Sigmoid colon (tissue), 7 donors: Measurements from ENCODE around the gene HIRA. TPM values are rescaled to one million over a fixed set of nuclear protein-coding genes. Genes with fewer than 3 reads are reported as not detected.

Experiments used
- DNase-seq: peaks from one replicate; pipeline ENCODE4 v3.0.0-alpha.2; 2019
- H3K27ac ChIP-seq, 4 donors: fragments of 200-600 bp; sonication (generic); one replicate each; pipeline ENCODE4 v1.5.1; 2016 to 2019; ENCODE audit warnings: mild to moderate bottlenecking in 1 of 4
- H3K27me3 ChIP-seq, 3 donors: fragments of 200-600 bp; sonication (generic); one replicate each; pipeline ENCODE4 v1.5.1; 2019; ENCODE audit warnings: mild to moderate bottlenecking in 1 of 3
- H3K36me3 ChIP-seq, 4 donors: fragments of 200-600 bp; sonication (generic); one replicate each; pipeline ENCODE4 v1.5.1; 2016 to 2019
- H3K4me1 ChIP-seq, 4 donors: fragments of 200-600 bp; sonication (generic); one replicate each; pipeline ENCODE4 v1.5.1; 2017 to 2019
- H3K4me3 ChIP-seq, 4 donors: fragments of 200-600 bp; sonication (generic); one replicate each; pipeline ENCODE4 v1.5.1; 2017 to 2019; ENCODE audit warnings: mild to moderate bottlenecking in 2 of 4, moderate library complexity in 1 of 4
- H3K9me3 ChIP-seq, 4 donors: fragments of 200-600 bp in 3 of 4; sonication (generic) in 3 of 4; one replicate each; pipeline versions ENCODE4 v1.5.1 to v1.6.1; 2013 to 2019
- EP300 ChIP-seq, 4 donors: sonication (generic); formaldehyde crosslinking; IDR thresholded peaks; one replicate each; pipeline ENCODE4 v1.6.1; 2017; ENCODE audit warnings: antibody characterized with exemption in 4 of 4
- POLR2A ChIP-seq, 2 donors: fragments of 450-650 bp; IDR thresholded peaks; one replicate each; pipeline ENCODE4 v1.6.1; 2016; ENCODE audit warnings: antibody characterized with exemption in 2 of 2, mild to moderate bottlenecking in 2 of 2, moderate library complexity in 2 of 2
- POLR2AphosphoS5 ChIP-seq, 4 donors: sonication (generic); formaldehyde crosslinking; IDR thresholded peaks; one replicate each; pipeline ENCODE4 v1.6.1; 2017; ENCODE audit warnings: antibody characterized with exemption in 4 of 4
- WGBS, 2 donors: extraction: QIAGEN DNeasy Blood & Tissue Kit; methylation state at CpG; one replicate each; pipeline ENCODE4 v1.1.7; 2013; 5-methylcytosine and 5-hydroxymethylcytosine counted together
- intact Hi-C: fragments of 100-400 bp; cut with DNase I; formaldehyde crosslinking; loops from one replicate; pipeline ENCODE4 v1.15.1; 2023
- polyA plus RNA-seq, 3 donors: library from polyadenylated mRNA; stranded (reverse); fragments of 200-250 nt; gene quantifications; one replicate each; pipeline ENCODE4 v1.2.3, GENCODE V29; 2013
- total RNA-seq, 4 donors: library from RNA; depleted of rRNA; stranded (reverse); fragments of >200 nt; gene quantifications; one replicate each; pipeline ENCODE4 v1.1.0, GENCODE V29; 2016
- TF ChIP-seq, protein P1 (sequence below), 4 experiments: fragments of 450-650 bp in 3 of 4; fragments of 200-600 bp in 1 of 4; IDR thresholded peaks; one replicate each; pipeline ENCODE4 v1.5.1; 2016 to 2019; ENCODE audit warnings: antibody characterized with exemption in 4 of 4, mild to moderate bottlenecking in 3 of 4, moderate library complexity in 2 of 4
- donor health status: healthy with polysubstance abuse.
- donor health status: Bipolar disorder and iron deficiency.
- donor health status: healthy.

The HIRA gene
- total and polyA plus RNA-seq, 7 donors: 11.1 to 25.0 (median 15.3) TPM

DNA sequence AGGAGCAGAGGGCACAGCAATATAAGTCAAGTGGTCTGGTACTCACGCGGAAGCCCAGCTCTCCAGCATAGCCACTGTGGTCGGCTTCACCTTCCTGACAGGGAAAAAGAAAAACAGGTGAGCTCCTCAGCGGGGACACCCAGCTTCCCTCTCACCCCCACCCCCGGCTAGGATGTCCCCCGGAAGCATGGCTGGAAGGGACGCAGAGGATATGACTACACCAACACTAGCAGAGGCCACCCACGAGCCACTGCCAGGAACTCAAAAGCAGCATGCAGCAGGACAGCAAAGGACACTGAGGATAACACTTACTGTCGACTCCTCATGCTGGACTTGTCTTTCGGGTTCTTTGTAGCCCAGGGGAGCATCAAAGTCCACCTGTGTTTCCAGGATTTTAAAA, 25.0 kb upstream of the HIRA start:
- no peaks in the 10 kb centered on the region for H3K4me1 ChIP-seq
- no peak overlapping the region for H3K27ac ChIP-seq
- H3K4me3 ChIP-seq: no peak overlapping the region
- no peak for DNase-seq
- H3K36me3 ChIP-seq: peaks cover 34 to 98% (median 52%) of the 10 kb centered on the region in 4 donors
- no peaks in the 10 kb centered on the region for H3K27me3 ChIP-seq
- TF ChIP-seq POLR2AphosphoS5 (IDR thresholded peaks at IDR 0.05) (no peak), POLR2A (IDR thresholded peaks at IDR 0.05) (no peak)
- intact Hi-C loops: no loop called here
- 95 to 96% methylated on average over 10 of the region's 10 CpGs for WGBS, 2 donors
- no peaks in the 10 kb centered on the region for H3K9me3 ChIP-seq

DNA sequence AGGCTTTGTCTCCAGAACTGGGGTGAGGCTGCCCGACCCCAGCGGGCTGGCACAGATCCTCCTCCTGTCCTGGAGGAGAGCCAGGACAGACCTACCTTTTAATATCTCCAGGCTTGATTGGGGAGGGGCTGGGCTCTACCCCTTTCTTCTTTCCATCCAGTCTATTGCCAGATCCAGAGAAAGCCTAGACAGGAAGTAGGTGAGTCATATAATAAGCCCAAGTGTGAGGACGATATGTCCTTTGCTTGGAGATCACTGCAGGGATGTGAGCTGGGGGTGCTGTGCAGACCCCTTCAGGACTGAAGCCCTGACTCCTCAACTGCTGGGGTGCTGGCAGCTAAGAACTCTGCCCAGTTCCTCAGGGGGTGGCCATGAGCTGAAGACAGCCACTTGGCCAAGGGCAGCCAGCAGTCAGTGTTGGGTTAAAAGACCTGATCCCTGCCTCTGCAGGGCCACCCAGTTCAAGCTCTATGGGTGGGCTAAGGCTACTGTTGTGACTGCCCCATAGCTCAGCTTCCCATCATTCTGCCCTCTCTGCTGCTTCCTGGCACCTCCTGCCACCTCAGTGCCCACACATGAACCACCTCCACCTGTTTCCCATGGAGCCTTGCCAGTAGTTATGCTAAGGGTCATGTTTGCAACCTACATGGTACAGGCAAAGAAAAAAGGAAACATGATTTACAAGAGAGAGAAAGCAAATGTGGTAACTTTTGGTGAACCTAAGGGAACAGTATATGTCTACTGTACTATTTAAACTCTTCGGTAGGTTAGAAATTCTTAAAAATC, 24.2 kb upstream of the HIRA start:
- no peaks in the 10 kb centered on the region for H3K27me3 ChIP-seq
- no peaks in the 10 kb centered on the region for H3K4me1 ChIP-seq
- H3K4me3 ChIP-seq: no peak overlapping the region
- intact Hi-C loops: no loop called here
- no peak for TF ChIP-seq EP300 (IDR thresholded peaks at IDR 0.05)
- no peak for TF ChIP-seq POLR2AphosphoS5 (IDR thresholded peaks at IDR 0.05)
- TF ChIP-seq, protein P1, sequence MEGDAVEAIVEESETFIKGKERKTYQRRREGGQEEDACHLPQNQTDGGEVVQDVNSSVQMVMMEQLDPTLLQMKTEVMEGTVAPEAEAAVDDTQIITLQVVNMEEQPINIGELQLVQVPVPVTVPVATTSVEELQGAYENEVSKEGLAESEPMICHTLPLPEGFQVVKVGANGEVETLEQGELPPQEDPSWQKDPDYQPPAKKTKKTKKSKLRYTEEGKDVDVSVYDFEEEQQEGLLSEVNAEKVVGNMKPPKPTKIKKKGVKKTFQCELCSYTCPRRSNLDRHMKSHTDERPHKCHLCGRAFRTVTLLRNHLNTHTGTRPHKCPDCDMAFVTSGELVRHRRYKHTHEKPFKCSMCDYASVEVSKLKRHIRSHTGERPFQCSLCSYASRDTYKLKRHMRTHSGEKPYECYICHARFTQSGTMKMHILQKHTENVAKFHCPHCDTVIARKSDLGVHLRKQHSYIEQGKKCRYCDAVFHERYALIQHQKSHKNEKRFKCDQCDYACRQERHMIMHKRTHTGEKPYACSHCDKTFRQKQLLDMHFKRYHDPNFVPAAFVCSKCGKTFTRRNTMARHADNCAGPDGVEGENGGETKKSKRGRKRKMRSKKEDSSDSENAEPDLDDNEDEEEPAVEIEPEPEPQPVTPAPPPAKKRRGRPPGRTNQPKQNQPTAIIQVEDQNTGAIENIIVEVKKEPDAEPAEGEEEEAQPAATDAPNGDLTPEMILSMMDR (IDR thresholded peaks at IDR 0.05): no peak
- TF ChIP-seq POLR2A (IDR thresholded peaks at IDR 0.05): no peak
- no peaks in the 10 kb centered on the region for H3K9me3 ChIP-seq
- DNase-seq: no peak
- 78 to 90% methylated on average over 4 of the region's 4 CpGs for WGBS, 2 donors
- H3K27ac ChIP-seq: no peak overlapping the region
- H3K36me3 ChIP-seq: peaks cover 34 to 98% (median 49%) of the 10 kb centered on the region in 4 donors

DNA sequence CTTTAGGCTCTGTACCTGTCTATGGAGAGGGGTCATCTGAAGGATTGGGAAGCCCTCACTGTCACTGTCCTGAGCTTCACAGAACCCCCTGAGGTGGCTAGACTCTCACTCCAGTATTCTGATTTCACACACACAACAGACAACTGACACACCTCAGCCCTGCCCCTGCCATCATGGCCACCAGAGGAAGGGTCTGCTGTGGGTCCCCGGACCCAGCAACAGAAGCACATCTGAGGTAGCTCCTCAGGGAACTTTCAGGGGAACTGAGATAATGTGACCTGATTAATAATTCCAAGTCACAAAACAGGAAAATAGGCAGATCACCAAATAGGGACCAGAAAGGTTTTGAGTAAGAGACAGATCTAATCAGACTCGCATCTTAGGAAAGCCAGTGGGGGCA, 23.5 kb upstream of the HIRA start:
- 98 to 99% methylated on average over 2 of the region's 2 CpGs for WGBS, 2 donors
- H3K27ac ChIP-seq: no peak overlapping the region
- TF ChIP-seq, protein P1 (IDR thresholded peaks at IDR 0.05): no peak
- TF ChIP-seq POLR2A (IDR thresholded peaks at IDR 0.05): no peak
- TF ChIP-seq POLR2AphosphoS5 (IDR thresholded peaks at IDR 0.05): no peak
- TF ChIP-seq EP300 (IDR thresholded peaks at IDR 0.05): no peak
- H3K9me3 ChIP-seq: no peaks in the 10 kb centered on the region
- no peaks in the 10 kb centered on the region for H3K27me3 ChIP-seq
- no peak overlapping the region for H3K4me3 ChIP-seq
- intact Hi-C loops: no loop called here
- H3K4me1 ChIP-seq: no peaks in the 10 kb centered on the region
- DNase-seq: no peak
- H3K36me3 ChIP-seq: peaks cover 34 to 100% (median 49%) of the 10 kb centered on the region in 4 donors

DNA sequence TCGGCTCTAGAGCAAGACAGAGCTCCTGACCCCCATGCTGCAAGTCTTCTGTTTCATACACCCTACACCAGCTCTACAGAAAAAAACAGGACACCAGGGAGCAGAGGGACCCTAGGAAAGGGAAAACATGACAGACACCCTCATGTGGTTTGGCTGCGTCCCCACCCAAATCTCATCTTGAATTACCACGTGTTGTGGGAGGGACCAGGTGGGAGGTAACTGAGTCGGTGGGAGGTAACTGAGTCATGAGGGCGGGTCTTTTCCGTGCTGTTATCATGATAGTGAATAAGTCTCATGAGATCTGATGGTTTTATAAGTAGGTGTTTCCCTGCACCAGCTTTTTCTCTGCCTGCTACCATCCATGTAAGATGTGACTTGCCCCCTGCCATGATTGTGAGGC, 22.6 kb upstream of the HIRA start:
- intact Hi-C loops: no loop called here
- Histone ChIP-seq H3K9me3 (no peaks in the 10 kb centered on the region), H3K36me3 (peaks cover 34 to 92% (median 49%) of the 10 kb centered on the region in 4 donors), H3K27ac (no peak overlapping the region), H3K4me3 (no peak overlapping the region), H3K4me1 (no peaks in the 10 kb centered on the region), H3K27me3 (no peaks in the 10 kb centered on the region)
- TF ChIP-seq POLR2AphosphoS5 (IDR thresholded peaks at IDR 0.05) (no peak), EP300 (IDR thresholded peaks at IDR 0.05) (no peak), POLR2A (IDR thresholded peaks at IDR 0.05) (no peak)
- TF ChIP-seq, protein P1 (IDR thresholded peaks at IDR 0.05): no peak
- no peak for DNase-seq
- WGBS, 2 donors: 76 to 89% methylated on average over 6 of the region's 6 CpGs

DNA sequence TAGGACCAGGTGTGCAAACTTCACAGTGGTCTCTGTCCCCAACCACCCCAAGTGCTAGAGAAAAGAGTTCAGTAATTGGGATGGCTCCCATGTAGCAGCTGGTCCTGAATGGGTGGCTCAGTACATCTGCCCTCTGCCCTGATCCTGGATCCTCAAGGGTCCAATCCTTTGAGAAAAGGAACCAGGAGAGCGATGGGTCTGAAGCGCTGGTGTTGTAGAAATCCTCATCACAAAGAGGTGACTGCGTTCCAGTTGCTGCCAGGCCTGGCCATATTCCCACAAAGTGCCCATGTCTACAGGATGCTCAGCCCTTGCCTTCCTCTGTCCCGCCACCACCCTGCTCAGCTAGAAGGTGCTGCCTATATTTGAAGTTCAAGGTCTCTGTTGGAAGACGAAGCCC, 22.2 kb upstream of the HIRA start:
- 96 to 97% methylated on average over 5 of the region's 5 CpGs for WGBS, 2 donors
- no peak for DNase-seq
- TF ChIP-seq, protein P1 (IDR thresholded peaks at IDR 0.05): no peak
- TF ChIP-seq POLR2A (IDR thresholded peaks at IDR 0.05) (no peak), POLR2AphosphoS5 (IDR thresholded peaks at IDR 0.05) (no peak), EP300 (IDR thresholded peaks at IDR 0.05) (no peak)
- intact Hi-C loops: no loop called here
- H3K4me3 ChIP-seq: no peak overlapping the region
- H3K4me1 ChIP-seq: peaks cover 0 to under 1% (median 0%) of the 10 kb centered on the region in 4 donors
- H3K27ac ChIP-seq: no peak overlapping the region
- H3K36me3 ChIP-seq: peaks cover 34 to 88% (median 49%) of the 10 kb centered on the region in 4 donors
- H3K9me3 ChIP-seq: no peaks in the 10 kb centered on the region
- H3K27me3 ChIP-seq: no peaks in the 10 kb centered on the region
